IPS DF 6.9 (cell line): ENCODE results near the gene RBM47.
"Not testable (repeated sequence)": the region's sequence is repeated elsewhere in the genome, so short reads cannot be mapped to it uniquely, and the experiment has no call there.

ENCODE experiments used
- DNase-seq: peaks from one replicate; pipeline ENCODE4 v3.0.0-alpha.2; 2013; ENCODE audit warnings: low read depth, low spot score
- H3K27ac ChIP-seq: one replicate; pipeline ENCODE4 v1.5.1; 2013; ENCODE audit warnings: low read length, control low read depth
- H3K27me3 ChIP-seq: 2 replicates; pipeline ENCODE4 v1.6.1; 2013; ENCODE audit warnings: mild to moderate bottlenecking, low read length; ENCODE audit not compliant: control insufficient read depth, insufficient read depth
- H3K36me3 ChIP-seq: 2 replicates; pipeline ENCODE4 v1.6.1; 2013; ENCODE audit warnings: low read length; ENCODE audit not compliant: control insufficient read depth, insufficient read depth
- H3K4me1 ChIP-seq: 2 replicates; pipeline ENCODE4 v1.6.1; 2013; ENCODE audit warnings: low read length; ENCODE audit not compliant: control insufficient read depth, insufficient read depth
- H3K4me3 ChIP-seq: 2 replicates; pipeline ENCODE4 v1.5.1; 2013; ENCODE audit warnings: mild to moderate bottlenecking, low read length
- H3K9me3 ChIP-seq: 2 replicates; pipeline ENCODE4 v1.6.1; 2013; ENCODE audit warnings: low read length, inconsistent platforms; ENCODE audit not compliant: control insufficient read depth, insufficient read depth
- WGBS: extraction: QIAGEN DNeasy Blood & Tissue Kit; methylation state at CpG from one replicate; pipeline ENCODE4 v1.1.7; 2013; ENCODE audit warnings: mixed read lengths, missing lambda C conversion rate; ENCODE audit not compliant: insufficient read length, insufficient coverage; 5-methylcytosine and 5-hydroxymethylcytosine counted together

The RBM47 gene

DNA sequence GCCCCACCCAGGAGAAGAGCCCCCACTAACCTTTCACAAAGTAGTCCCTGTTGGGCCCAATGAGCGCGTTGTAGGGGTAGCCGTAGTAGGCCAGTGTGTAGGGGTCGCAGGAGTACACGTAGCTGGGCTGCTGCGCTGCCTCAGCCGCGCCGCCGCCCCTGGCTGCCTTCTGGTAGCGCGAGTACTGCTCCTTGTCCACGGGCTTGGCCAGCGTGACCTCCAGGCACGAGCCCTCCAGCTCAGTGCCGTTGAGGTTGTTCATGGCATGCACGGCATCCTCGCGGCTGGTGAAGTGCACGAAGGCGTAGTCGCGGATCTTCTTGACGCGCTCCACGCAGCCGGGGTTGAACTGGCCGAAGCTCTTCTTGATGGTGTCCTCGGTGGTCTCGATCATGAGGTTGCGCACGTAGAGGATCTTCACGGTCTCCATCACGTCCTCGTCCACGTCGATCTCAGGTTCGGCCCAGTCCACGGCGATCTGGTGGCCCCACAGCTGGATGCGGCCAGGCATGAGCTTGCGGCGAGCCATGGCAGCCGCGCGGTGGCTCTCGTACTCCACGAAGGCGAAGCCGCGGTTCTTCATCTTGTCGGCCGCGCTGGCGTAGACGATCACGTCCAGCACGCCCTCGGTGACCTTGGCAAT is 191.8 kb downstream of the RBM47 start:
- WGBS = no CpG with 5 or more reads among the region's 59 CpGs
- DNase-seq = no peak

GRCh38 chr4:40435306-40435705 is 194.4 kb downstream of the RBM47 start:
- no CpG with 5 or more reads among the region's 10 CpGs for WGBS
- not testable (repeated sequence) for H3K27ac ChIP-seq, DNase-seq, H3K9me3 ChIP-seq, H3K27me3 ChIP-seq, H3K4me3 ChIP-seq, H3K4me1 ChIP-seq
- H3K36me3 ChIP-seq = peaks cover 14% of the 10 kb centered on the region

More for the DNA sequence above, 191.8 kb downstream of the RBM47 start:
- no peak overlapping the region for H3K27ac ChIP-seq
- no peak overlapping the region for H3K4me3 ChIP-seq
- H3K4me1 ChIP-seq = no peaks in the 10 kb centered on the region
- H3K9me3 ChIP-seq = no peaks in the 10 kb centered on the region
- peaks cover 11% of the 10 kb centered on the region for H3K36me3 ChIP-seq
- H3K27me3 ChIP-seq = no peaks in the 10 kb centered on the region

GRCh38 chr4:40434126-40434687 is 195.5 kb downstream of the RBM47 start:
- Histone ChIP-seq H3K27me3 (no peaks in the 10 kb centered on the region), H3K27ac (no peak overlapping the region), H3K4me3 (no peak overlapping the region), H3K4me1 (no peaks in the 10 kb centered on the region), H3K9me3 (no peaks in the 10 kb centered on the region), H3K36me3 (peaks cover 14% of the 10 kb centered on the region)
- DNase-seq = no peak
- WGBS = no CpG with 5 or more reads among the region's 6 CpGs

DNA sequence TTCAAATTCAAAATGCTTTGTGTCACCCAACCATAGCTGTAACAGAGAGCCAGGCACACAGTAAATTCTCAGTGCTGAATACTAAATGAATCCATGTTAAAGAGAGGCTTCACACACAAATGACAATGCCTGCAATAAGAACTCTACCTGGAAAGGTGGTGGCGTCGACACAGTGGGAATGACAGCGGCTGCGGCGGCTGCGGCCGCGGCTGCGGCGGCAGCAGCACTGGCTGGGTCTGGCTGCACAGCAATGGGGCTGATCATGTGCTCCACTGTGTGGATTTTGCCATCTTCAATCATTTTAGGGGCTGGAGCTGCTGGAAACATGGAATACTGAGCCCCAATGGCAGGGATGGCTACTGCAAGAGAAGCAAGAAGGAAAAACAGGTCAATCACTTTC is 197.2 kb downstream of the RBM47 start:
- no peaks in the 10 kb centered on the region for H3K27me3 ChIP-seq
- no peaks in the 10 kb centered on the region for H3K4me1 ChIP-seq
- no CpG with 5 or more reads among the region's 10 CpGs for WGBS
- H3K27ac ChIP-seq = no peak overlapping the region
- no peak overlapping the region for H3K4me3 ChIP-seq
- peaks cover 5% of the 10 kb centered on the region; the same call in 1 of the 2 replicates for H3K36me3 ChIP-seq
- H3K9me3 ChIP-seq = no peaks in the 10 kb centered on the region
- no peak for DNase-seq

DNA sequence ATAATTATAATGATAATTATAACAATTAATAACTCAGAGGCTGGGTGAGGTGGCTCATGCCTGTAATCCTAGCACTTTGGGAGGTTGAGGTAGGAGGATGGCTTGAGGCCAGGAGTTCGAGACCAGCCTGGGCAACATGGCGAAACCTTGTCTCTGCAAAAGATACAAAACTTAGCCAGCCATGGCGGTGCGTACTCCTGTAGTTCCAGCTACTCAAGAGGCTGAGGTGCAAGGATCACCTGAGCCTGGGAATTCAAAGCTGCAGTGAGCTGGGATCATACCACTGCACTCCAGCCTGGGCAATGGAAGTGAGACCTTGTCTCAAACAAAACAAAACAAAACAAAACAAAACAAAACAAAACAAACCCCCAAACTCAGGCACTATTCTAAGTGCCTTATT is 201.8 kb downstream of the RBM47 start:
- H3K4me1 ChIP-seq, H3K9me3 ChIP-seq, H3K36me3 ChIP-seq, H3K27me3 ChIP-seq, H3K27ac ChIP-seq, H3K4me3 ChIP-seq, DNase-seq: not testable (repeated sequence)
- WGBS = no CpG with 5 or more reads among the region's 4 CpGs

DNA sequence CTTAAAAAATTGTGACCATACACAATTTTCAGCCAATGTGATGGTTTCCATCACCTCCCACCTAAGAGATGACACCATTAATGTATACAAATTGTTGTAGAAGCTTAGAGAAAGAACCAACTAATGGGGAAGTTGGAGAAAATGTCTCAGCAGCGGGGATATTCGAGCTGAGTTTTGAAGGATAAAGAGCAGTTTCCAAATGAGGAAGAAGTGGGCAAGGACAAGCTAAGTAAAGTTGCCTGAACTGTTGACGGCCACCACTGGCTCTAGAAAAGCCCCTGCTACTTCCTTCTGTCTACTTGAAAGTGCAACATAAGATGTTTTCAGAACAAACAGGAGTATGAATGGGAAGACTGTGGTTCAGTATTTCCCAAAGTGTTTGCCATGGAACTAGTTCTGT is 202.5 kb downstream of the RBM47 start:
- no CpG with 5 or more reads among the region's 3 CpGs for WGBS
- Histone ChIP-seq H3K27me3 (no peaks in the 10 kb centered on the region), H3K27ac (no peak overlapping the region), H3K4me1 (no peaks in the 10 kb centered on the region), H3K4me3 (no peak overlapping the region), H3K9me3 (no peaks in the 10 kb centered on the region), H3K36me3 (no peaks in the 10 kb centered on the region; the same call in 1 of the 2 replicates)
- no peak for DNase-seq

DNA sequence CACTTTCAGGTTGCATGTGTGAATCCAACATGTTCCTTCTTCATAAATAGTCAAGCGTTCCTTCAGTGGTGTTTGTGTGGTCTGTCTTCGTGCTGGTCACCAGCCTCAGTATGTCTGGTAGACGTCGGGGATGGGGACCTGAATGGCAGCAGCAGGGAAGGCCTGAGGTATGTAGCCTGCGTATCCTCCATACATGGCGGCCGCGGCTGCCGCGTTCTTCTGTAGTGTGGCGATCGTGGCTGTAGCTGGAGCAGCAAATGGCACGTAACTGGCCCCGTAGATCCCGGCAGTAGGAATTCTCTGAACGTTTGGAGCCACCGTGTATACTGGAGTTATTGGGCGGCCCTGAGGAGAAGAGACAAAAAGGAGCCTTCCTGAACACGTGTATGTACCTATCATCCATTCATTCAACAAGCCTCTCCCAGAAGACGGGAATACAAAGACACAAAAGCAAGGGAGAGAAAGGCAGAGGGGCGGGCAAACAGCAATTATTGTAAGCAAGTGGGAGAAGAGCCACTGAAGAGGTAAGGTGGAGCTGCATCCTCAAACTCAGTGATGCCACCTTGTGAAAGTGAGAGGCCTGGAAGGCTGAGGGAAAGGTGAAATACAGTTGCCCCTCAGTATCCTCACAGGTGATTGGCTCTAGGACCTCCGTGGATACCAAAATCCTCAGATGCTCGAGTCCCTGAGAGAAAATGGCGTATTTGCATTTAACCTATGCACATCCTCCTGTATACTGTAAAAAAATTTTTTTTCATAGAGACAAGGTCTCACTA is 203.7 kb downstream of the RBM47 start:
- no peaks in the 10 kb centered on the region for H3K4me1 ChIP-seq
- WGBS = no CpG with 5 or more reads among the region's 24 CpGs
- no peaks in the 10 kb centered on the region for H3K9me3 ChIP-seq
- H3K36me3 ChIP-seq = no peaks in the 10 kb centered on the region; the same call in 1 of the 2 replicates
- H3K27ac ChIP-seq = no peak overlapping the region
- no peaks in the 10 kb centered on the region for H3K27me3 ChIP-seq
- DNase-seq = no peak
- no peak overlapping the region for H3K4me3 ChIP-seq

DNA sequence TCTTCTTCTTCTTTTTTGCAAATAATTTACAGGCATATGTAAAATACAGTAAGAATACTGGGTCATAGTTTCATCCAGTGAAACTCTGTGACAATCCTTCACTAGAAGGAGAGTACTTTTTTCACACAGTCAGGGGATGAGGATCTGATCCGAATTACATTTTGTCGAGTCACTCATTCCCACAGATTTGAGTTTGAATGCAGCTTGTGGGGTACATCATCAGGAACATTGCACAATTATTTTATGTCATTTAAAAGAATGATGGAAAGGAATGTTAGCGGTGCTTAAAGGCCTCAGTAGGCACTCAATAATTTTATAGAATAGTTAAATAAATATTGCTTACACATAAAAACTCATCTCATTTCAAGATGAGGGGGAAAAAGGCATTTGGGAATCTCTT is 205.9 kb downstream of the RBM47 start:
- Histone ChIP-seq H3K27ac (no peak overlapping the region), H3K36me3 (no peaks in the 10 kb centered on the region; the same call in 1 of the 2 replicates), H3K4me1 (no peaks in the 10 kb centered on the region), H3K27me3 (no peaks in the 10 kb centered on the region), H3K4me3 (no peak overlapping the region), H3K9me3 (no peaks in the 10 kb centered on the region)
- WGBS = no CpG with 5 or more reads among the region's 3 CpGs
- DNase-seq = no peak

- H3K36me3 ChIP-seq = no peaks in the 10 kb centered on the region; the same call in 1 of the 2 replicates
- no peaks in the 10 kb centered on the region for H3K9me3 ChIP-seq
- H3K27me3 ChIP-seq = no peaks in the 10 kb centered on the region
- H3K27ac ChIP-seq = no peak overlapping the region
- DNase-seq = no peak
- H3K4me3 ChIP-seq = no peak overlapping the region
- no CpG with 5 or more reads among the region's 7 CpGs for WGBS
- H3K4me1 ChIP-seq = no peaks in the 10 kb centered on the region
These were observed 207.6 kb downstream of the RBM47 start for GRCh38 chr4:40421839-40422708.
